ENCODE measurements around the gene PCDHGA1. TPM values are rescaled to one million over a fixed set of nuclear protein-coding genes. Genes with fewer than 3 reads are reported as not detected.
A peak's percentile ranks its signal among the peaks of the same experiment; 100 is the strongest.

PCDHGA1 gene
- total and polyA plus RNA-seq, 12 donors, result 0.09 to 0.96 (median 0.30) TPM

- peak overlapping the region in 1 of 4 donors; percentile 41 for H3K4me3 ChIP-seq
- intact Hi-C loops (cut with DNase I), result no loop called here
- 22 to 32% (median 27%) methylated on average over 11 of the region's 11 CpGs for WGBS, 4 donors
These were observed 227.4 kb downstream of the PCDHGA1 start for GRCh38 chr5:141557681-141558136.

GRCh38 chr5:141558150-141558549, 227.8 kb downstream of the PCDHGA1 start:
- Histone ChIP-seq H3K4me3 (peak overlapping the region in 1 of 4 donors; percentile 25), H3K27me3 (no peaks in the 10 kb centered on the region), H3K36me3 (replicated peaks in 1 of 2) (no peaks in the 10 kb centered on the region), H3K27ac (peak overlapping the region; percentile 39 to 92 (median 65)), H3K9me3 (replicated peaks in 1 of 3) (no peaks in the 10 kb centered on the region), H3K4me1 (replicated peaks in 1 of 2) (peaks cover 5 to 34% of the 10 kb centered on the region in 2 donors)
- DNase-seq, result no peak
- TF ChIP-seq CTCF (IDR thresholded peaks at IDR 0.05), result peak in 2 of 6 experiments; percentile 3 to 26
- TF ChIP-seq POLR2A (IDR thresholded peaks at IDR 0.05), result no peak
- WGBS, 4 donors, result 47 to 51% (median 49%) methylated on average over 6 of the region's 6 CpGs
- intact Hi-C loops (cut with DNase I), result no loop called here

More at GRCh38 chr5:141557681-141558136, 227.4 kb downstream of the PCDHGA1 start:
- H3K9me3 ChIP-seq (replicated peaks in 1 of 3), result no peaks in the 10 kb centered on the region
- DNase-seq, result peak; percentile 83 to 97 (median 94)
- no peaks in the 10 kb centered on the region for H3K36me3 ChIP-seq (replicated peaks in 1 of 2)
- H3K27ac ChIP-seq, result peak overlapping the region; percentile 39 to 92 (median 65)
- TF ChIP-seq CTCF (IDR thresholded peaks at IDR 0.05), result peak; percentile 90 to 97 (median 93)
- TF ChIP-seq POLR2A (IDR thresholded peaks at IDR 0.05), result peak in 1 of 2 donors; percentile 27
- peaks cover 5 to 34% of the 10 kb centered on the region in 2 donors for H3K4me1 ChIP-seq (replicated peaks in 1 of 2)
- H3K27me3 ChIP-seq, result no peaks in the 10 kb centered on the region

GRCh38 chr5:141559461-141559860, 229.1 kb downstream of the PCDHGA1 start:
- intact Hi-C loops (cut with DNase I), result no loop called here

GRCh38 chr5:141560151-141560550, 229.8 kb downstream of the PCDHGA1 start:
- intact Hi-C loops (cut with DNase I), result loop anchor here (5.0 to 10.0 kb wide), 2 partner anchors 145 to 148 kb away; partner anchors contain the start of genes PCDHGA10 (in 2 of the 2) and PCDHGB7 (in 1 of the 2)
- peak overlapping the region in 1 of 4 donors; percentile 13 for H3K4me3 ChIP-seq
- peak overlapping the region; percentile 41 to 90 (median 89) for H3K27ac ChIP-seq
- DNase-seq, result no peak
- peaks cover 5 to 38% of the 10 kb centered on the region in 2 donors for H3K4me1 ChIP-seq (replicated peaks in 1 of 2)
- no peaks in the 10 kb centered on the region for H3K36me3 ChIP-seq (replicated peaks in 1 of 2)
- H3K27me3 ChIP-seq, result no peaks in the 10 kb centered on the region
- TF ChIP-seq POLR2A (IDR thresholded peaks at IDR 0.05), result no peak
- no peaks in the 10 kb centered on the region for H3K9me3 ChIP-seq (replicated peaks in 1 of 3)

More at GRCh38 chr5:141559461-141559860, 229.1 kb downstream of the PCDHGA1 start:
- Histone ChIP-seq H3K9me3 (replicated peaks in 1 of 3) (no peaks in the 10 kb centered on the region), H3K27ac (peak overlapping the region in 4 of 5 donors; percentile 3 to 90 (median 88)), H3K27me3 (no peaks in the 10 kb centered on the region), H3K36me3 (replicated peaks in 1 of 2) (no peaks in the 10 kb centered on the region), H3K4me3 (no peak overlapping the region), H3K4me1 (replicated peaks in 1 of 2) (peaks cover 5 to 36% of the 10 kb centered on the region in 2 donors)
- TF ChIP-seq CTCF (IDR thresholded peaks at IDR 0.05), result no peak
- DNase-seq, result no peak
